DMS114 treated with DMSO at 0.1 percent for 48 hours (cell line): ENCODE data around the gene FLT3LG.

Source experiments
- DNase-seq: peaks from one replicate; lab custom pipeline; 2025; ENCODE audit not compliant: unreplicated experiment; lab: John Stamatoyannopoulos, UW

The FLT3LG gene

DNA sequence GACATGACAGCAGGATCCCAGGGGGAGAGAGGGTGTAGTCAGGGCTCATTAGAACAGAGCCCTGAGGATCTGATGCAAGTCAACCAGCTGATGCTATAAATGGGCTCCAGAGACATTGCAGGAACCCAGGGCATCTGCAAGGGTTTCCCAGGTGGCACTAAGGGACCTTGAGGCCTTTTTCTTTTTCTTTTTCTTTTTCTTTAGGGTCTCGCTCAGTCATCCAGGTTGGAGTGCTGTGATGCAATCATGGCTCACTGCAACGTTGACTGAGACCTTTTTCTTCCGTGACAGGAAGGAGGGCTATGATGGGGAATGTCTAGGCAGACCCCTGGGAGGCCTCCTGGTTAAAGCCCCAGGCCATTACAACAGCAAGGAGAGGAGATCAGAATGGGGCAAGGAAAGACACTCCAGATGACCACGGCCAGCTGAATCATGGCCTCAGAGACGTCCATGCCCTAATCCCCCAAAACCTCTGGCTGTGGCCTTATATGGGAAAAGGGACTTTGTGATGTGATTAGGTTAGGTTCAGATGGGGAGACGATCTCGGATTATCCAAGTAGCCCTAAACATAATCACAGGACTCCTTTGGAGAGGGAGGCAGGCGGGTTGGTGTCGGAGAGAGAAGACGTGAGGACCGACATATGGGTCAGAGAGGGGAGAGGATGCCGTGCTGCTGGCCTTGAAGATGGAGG, 33.9 kb downstream of the FLT3LG start:
- DNase-seq, result no peak

DNA sequence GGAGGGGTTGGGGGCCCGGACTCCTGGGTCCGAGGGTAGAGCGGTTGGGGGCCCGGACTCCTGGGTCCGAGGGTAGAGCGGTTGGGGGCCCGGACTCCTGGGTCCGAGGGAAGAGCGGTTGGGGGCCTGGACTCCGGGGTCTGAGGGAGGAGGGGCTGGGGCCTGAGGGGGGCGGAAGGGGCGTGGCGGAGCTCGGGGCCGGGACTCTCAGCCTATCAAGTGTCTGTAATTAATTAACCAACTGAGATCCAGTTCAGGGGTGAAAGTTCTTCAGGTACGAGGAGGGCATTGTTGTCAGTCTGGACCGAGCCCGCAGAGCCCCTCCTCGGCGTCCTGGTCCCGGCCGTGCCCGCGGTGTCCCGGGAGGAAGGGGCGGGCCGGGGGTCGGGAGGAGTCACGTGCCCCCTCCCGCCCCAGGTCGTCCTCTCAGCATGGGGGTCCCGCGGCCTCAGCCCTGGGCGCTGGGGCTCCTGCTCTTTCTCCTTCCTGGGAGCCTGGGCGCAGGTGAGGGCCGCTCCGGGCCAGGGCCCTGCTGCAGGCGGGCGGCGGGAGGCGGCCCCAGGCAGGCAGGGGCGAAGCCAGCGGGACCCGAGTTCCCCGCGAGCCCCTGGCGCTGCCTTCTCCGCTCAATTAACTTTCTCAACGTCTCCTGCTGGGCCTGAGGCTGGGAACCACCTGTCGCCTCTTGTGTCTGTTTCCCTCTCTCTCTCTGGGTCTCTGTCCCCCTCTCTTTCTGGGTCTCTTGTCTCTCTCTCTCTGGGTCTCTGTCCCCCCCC, 39.1 kb downstream of the FLT3LG start:
- DNase-seq, result no peak

DNA sequence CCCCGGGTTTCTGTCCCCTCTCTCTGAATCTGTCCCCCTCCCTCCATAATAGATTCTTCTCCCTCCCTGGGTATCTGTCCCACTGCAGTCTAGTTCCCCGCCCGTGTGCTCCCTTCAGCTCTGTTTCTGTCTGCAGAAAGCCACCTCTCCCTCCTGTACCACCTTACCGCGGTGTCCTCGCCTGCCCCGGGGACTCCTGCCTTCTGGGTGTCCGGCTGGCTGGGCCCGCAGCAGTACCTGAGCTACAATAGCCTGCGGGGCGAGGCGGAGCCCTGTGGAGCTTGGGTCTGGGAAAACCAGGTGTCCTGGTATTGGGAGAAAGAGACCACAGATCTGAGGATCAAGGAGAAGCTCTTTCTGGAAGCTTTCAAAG, 39.7 kb downstream of the FLT3LG start:
- DNase-seq, result no peak

DNA sequence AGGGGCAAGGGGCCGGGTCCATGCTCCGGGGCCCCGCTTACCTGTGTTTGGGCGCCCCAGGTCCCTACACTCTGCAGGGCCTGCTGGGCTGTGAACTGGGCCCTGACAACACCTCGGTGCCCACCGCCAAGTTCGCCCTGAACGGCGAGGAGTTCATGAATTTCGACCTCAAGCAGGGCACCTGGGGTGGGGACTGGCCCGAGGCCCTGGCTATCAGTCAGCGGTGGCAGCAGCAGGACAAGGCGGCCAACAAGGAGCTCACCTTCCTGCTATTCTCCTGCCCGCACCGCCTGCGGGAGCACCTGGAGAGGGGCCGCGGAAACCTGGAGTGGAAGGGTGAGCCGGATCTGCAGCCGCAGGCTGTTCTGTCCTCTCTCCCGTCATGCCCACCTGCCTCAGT, 40.1 kb downstream of the FLT3LG start:
- DNase-seq, result no peak

DNA sequence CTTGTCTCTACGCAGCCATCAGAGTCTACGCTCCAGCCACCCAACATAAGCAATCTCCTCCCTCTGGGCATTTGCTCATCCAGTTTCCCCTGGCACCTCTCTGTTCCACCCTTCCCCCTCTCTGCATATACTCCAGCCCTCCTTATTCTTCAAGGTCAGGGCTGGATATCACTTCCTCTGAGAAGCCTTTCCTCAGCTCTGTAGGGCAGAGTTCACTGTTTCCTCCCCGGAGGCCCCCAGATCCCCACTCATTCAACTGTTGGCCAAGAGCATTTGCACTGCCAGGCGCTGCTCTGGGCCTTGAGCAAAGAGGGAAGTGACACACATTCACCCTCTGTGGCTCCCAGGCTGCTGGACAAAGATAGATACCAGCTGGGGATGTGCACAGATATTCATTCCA, 41.8 kb downstream of the FLT3LG start:
- DNase-seq, result no peak

DNA sequence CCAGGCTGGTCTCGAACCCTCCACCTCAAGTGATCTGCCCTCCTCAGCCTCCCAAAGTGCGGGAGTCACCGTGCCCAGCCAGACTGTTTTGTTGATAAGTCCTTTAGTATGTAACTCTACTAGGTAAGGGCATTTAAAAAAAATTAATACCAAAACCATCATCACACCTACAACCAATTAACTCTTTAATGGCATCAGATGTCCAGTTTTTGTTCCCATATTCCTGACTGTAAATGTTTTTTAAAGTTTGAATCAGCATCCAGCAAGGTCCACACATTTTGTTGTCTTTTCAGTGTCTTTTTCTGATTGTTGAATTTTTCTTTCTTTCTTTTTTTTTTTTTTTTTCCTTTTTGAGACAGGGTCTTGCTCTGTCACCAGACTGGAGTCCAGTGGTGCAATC, 44.0 kb downstream of the FLT3LG start:
- no peak for DNase-seq

DNA sequence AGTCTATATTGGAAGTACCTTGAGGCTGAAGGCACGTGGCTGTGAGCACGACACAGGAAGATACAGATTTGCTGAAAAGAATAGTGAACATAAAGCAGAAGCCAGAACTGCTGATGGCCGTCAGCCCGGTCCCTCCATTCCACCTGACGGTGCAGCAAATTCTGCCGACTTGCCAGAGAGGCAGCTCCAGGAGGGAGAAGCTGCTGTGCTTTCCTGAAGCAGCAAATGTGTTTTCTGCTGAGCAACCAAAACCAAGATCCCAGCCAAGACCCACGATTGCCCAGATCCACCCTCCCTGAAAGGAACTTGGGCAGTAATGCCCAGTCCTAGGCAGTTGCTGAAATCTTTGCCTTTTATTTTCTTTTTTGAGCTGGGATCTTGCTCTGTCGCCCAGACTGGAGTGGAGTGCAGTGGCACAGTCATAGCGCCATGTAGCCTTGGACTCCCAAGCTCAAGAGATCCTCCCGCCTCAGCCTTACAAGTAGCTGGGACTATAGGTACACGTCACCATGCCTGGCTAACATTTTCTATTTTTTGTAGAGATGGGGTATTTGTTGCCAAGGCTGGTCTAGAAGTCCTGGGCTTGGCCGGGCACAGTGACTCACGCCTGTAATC, 46.8 kb downstream of the FLT3LG start:
- no peak for DNase-seq

DNA sequence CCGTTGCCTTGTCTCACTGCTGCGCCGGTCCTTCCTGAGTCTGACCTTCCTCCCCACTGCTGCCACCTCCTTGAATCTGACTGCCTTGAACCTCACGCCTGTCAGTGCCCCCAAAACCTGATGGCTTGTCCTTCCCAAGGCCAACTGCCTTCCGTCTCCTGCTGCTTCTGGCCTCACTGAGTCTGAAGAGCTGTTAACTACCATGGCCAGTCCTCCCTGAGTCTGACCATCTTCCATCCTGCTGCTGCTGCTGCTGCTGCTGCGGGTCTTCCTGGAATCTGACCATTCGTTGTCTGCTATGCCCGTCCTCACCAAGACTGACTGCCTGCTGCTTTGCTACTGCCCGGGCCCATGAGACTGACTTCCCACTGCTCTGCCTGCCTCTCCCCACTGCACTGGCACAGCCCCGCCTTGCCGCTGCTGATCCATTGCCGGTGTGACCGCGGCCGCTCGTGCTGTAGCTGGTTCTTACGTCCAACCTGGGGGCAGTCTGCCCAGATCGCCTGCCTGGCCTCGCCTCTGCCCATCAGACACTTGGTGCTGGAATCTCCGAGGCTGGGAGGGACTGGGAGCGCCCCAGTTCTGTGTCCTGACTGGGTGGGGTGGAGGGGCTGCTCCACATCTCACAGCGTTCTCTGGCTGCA, 50.9 kb downstream of the FLT3LG start:
- DNase-seq, result no peak

DNA sequence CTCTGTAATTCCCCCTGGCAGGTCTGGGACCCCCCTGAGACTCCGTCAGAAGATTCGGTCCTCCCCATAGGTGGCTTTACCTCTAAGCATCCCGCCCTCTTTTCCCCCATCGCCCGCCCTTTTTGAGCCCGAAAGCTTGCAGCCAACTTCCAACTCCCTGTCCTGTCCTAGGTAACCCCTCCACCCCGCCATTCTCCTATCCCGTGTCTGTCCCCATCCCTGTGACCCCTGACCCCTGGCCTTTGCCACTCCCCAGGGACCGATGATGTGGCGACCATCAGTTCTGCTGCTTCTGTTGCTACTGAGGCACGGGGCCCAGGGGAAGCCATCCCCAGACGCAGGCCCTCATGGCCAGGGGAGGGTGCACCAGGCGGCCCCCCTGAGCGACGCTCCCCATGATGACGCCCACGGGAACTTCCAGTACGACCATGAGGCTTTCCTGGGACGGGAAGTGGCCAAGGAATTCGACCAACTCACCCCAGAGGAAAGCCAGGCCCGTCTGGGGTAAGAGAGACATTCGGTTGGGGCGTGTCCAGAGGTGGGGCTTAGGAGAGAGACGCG, 54.3 kb downstream of the FLT3LG start:
- DNase-seq, result no peak

DNA sequence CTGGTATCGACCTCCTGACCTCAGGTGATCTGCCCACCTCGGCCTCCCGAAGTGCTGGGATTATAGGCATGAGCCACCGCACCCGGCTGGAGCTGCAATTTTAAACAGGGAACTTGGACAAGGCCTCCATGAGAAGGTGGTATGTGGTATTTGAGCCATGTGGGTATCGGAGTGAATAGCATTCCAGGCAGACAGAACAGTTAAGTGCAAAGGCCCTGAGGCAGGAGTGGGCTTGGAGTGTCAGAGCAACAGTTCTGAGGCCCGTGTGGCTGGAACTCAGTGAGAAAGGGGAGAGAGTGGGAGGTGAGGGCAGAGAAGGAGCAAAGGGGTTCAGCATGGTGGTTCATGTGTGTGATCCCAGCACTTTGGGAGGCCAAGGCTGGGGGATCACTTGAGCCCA, 56.7 kb downstream of the FLT3LG start:
- no peak for DNase-seq

DNA sequence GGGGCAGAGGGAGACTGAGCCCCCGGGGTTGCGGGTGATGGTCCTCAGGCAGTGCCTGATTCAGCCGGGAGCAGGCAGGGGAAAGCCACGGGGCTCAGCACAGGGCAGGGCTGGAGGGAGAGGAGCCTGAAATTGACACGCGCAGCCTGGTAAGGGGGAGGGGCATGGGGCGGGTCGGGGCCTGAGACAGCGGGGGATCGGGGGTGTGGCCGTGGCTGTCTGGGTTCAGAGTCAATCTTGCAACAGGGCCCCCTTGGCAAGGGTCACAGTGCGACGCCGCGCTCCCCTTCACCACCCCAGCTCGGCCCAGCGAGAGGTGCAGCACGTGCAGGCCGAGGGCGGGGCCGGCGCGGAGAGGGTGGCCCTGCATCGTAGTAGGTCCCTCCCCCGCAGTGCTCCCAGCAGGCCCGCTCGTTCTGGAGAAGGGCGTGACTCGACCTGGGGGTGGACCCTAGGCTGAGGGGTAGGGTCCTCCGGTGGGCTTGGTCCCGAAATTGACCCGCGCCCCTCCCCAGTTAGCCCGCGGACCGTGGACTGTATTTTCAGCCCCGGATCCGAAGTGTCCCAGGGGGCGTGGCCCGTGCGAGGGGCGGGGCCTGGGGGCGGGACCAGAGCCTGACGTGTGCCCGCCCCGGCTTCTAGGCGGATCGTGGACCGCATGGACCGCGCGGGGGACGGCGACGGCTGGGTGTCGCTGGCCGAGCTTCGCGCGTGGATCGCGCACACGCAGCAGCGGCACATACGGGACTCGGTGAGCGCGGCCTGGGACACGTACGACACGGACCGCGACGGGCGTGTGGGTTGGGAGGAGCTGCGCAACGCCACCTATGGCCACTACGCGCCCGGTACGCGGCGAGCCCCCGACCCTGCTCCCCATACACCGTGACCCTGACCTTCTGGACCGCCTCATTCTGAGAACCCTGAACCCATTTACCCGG, 59.8 kb downstream of the FLT3LG start:
- DNase-seq, result peak; percentile 25

DNA sequence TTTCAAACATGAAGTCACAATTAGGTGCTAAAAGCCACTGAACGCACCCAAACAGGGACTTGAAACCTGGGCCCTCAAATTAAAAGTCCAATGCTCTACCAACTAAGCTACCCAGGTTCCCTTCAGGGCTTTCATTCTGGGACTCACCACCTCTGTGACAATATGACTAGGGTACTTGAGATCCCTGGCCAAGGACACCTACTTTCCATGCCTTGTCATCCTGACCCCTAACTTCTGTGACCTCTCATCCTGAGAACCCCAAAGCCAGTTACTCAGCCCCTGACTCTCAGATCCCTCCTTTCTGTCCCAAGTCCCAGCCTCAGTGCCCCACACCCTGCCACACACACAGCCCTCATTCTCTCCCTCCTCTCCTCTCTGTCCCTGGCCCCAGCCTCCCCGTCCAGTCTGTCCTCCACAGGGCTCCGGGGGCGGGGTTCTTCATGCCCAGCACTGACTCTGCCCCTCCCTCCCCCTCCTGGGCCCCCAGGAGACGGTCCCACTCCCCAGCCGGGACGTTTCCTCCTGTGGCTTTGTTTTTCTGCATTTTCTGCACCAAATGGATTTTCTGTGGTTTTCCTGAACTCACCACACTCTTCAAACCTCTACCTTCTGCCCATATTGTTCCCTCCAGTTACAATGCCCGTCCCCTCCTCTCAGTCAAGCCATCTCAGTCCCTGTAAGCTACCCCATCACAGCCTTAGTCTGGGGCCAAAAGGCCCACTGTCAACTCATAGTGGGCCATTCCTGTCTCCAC, 60.8 kb downstream of the FLT3LG start:
- no peak for DNase-seq
